Measurements from ENCODE around the gene PDZRN3. TPM values are rescaled to one million over a fixed set of nuclear protein-coding genes. Genes with fewer than 3 reads are reported as not detected.

The PDZRN3 gene
- polyA plus RNA-seq, 2 of the 4 experiments (the other 2 are of a cell fraction): not detected

DNA sequence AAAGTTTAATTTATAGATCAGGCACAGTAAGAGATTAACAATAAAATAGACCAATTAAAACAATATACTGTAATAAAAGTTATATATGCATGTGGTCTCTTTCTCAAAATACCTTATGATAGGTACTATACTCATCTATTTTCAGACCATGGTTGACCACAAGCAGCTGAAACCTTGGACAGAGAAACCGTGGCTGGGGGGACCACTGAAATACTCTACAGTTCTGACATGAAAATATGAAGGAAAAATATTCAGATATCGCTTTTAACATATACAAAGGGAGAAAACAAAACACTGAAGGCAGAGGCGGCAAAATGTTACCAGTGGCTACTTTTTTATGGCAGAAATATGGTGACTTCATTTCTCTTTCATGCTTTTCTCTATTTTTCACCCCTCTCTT lies 114.0 kb downstream of the PDZRN3 start:
- no peak for ATAC-seq
- WGBS (ENCODE audit: missing lambda C conversion rate): 40% methylated on average over 3 of the region's 3 CpGs
- ChIA-PET CTCF (interaction anchor here (0.9 to 1.3 kb wide), 2 partner anchors 8 to 10 kb away, joined by 3 to 4 read pairs; no protein-coding TSS in a partner anchor), POLR2A (no interaction called here)
- no peak for DNase-seq (ENCODE audit: low read depth in 1 of 2, low spot score in 1 of 2)
- Histone ChIP-seq H3K27ac (no peak overlapping the region), H3K9me3 (no peaks in the 10 kb centered on the region), H3K4me3 (no peak overlapping the region), H3K4me1 (0 out of 3 replicates have a peak, but pooled peaks cover 3% of the 10 kb centered on the region), H3K4me2 (no peak overlapping the region)
- TF ChIP-seq, protein P1, sequence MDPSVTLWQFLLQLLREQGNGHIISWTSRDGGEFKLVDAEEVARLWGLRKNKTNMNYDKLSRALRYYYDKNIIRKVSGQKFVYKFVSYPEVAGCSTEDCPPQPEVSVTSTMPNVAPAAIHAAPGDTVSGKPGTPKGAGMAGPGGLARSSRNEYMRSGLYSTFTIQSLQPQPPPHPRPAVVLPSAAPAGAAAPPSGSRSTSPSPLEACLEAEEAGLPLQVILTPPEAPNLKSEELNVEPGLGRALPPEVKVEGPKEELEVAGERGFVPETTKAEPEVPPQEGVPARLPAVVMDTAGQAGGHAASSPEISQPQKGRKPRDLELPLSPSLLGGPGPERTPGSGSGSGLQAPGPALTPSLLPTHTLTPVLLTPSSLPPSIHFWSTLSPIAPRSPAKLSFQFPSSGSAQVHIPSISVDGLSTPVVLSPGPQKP (IDR thresholded peaks at IDR 0.05; ENCODE audit: low read depth, low read length): no peak
- no peak for TF ChIP-seq ZC3H11A (IDR thresholded peaks at IDR 0.05)
- TF ChIP-seq RFX5 (IDR thresholded peaks at IDR 0.05): no peak
- TF ChIP-seq, protein P2, sequence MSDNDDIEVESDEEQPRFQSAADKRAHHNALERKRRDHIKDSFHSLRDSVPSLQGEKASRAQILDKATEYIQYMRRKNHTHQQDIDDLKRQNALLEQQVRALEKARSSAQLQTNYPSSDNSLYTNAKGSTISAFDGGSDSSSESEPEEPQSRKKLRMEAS (IDR thresholded peaks at IDR 0.05): no peak
- no peak for TF ChIP-seq HOXB5 (CRISPR knock-in tag; IDR thresholded peaks at IDR 0.05)
- no peak for TF ChIP-seq EP300 (IDR thresholded peaks at IDR 0.05)
- no peak for FAIRE-seq

DNA sequence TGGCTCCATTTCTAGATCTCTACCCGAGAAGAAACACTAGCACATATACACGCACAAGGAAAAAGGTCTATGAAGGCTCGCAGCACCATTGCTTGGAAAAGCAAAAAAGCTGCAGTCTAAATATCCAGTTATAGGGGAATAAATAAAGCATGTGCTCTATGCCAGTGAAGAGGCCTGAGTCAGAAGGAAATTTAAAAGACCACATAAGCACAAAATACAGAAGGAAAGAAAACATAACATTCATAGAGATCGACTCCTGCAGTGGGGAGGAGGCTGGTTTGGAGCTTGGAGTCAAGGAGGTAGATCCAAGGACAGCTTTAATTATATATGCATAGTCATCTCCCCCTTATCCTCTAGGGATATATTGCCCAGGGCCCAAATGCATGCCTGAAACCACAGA lies 114.4 kb downstream of the PDZRN3 start:
- WGBS (ENCODE audit: missing lambda C conversion rate): 32% methylated on average over 4 of the region's 4 CpGs
- ATAC-seq (no peak), DNase-seq (ENCODE audit: low read depth in 1 of 2, low spot score in 1 of 2) (no peak), FAIRE-seq (no peak)
- Histone ChIP-seq H3K4me2 (no peak overlapping the region), H3K4me3 (no peak overlapping the region), H3K9me3 (no peaks in the 10 kb centered on the region), H3K4me1 (0 out of 3 replicates have a peak, but pooled peaks cover 3% of the 10 kb centered on the region), H3K27ac (no peak overlapping the region)
- ChIA-PET CTCF (interaction anchor here (1.3 kb wide), 1 partner anchor 10 kb away, joined by 4 read pairs; no protein-coding TSS in a partner anchor), POLR2A (no interaction called here)
- TF ChIP-seq MYC (IDR thresholded peaks at IDR 0.05; ENCODE audit: borderline replicate concordance, low read length) (no peak), RNF2 (IDR thresholded peaks at IDR 0.05; ENCODE audit: borderline replicate concordance, low read depth) (no peak), TP53 (CRISPR knock-in tag; IDR thresholded peaks at IDR 0.05) (no peak), ZC3H11A (IDR thresholded peaks at IDR 0.05) (no peak)
- TF ChIP-seq, protein P3, sequence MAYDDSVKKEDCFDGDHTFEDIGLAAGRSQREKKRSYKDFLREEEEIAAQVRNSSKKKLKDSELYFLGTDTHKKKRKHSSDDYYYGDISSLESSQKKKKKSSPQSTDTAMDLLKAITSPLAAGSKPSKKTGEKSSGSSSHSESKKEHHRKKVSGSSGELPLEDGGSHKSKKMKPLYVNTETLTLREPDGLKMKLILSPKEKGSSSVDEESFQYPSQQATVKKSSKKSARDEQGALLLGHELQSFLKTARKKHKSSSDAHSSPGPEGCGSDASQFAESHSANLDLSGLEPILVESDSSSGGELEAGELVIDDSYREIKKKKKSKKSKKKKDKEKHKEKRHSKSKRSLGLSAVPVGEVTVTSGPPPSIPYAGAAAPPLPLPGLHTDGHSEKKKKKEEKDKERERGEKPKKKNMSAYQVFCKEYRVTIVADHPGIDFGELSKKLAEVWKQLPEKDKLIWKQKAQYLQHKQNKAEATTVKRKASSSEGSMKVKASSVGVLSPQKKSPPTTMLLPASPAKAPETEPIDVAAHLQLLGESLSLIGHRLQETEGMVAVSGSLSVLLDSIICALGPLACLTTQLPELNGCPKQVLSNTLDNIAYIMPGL (CRISPR knock-in tag; IDR thresholded peaks at IDR 0.05; ENCODE audit: borderline replicate concordance): no peak

DNA sequence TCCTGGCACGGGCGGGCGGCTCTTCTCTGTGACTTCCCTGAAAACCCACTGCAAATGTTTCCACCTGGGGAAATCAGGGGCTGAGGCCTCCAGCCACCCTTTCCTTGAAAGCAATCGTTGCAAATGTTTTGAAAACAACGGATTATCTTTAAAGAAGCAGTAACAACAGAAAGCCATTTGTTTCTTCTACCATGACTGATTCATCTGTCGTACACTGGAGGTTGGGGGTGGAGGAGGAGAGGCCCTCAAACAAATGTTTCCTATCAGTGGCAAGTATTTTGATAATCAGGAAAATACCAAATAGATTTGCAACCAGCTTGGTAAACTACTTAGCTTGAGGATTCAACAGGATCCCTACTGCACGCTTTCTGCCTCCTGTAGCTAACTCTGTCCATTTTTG lies 114.9 kb downstream of the PDZRN3 start:
- H3K4me3 ChIP-seq: no peak overlapping the region
- ChIA-PET CTCF (interaction anchor here (1.3 kb wide), 1 partner anchor 9 kb away, joined by 4 read pairs; no protein-coding TSS in a partner anchor), POLR2A (no interaction called here)
- FAIRE-seq (no peak), DNase-seq (ENCODE audit: low read depth in 1 of 2, low spot score in 1 of 2) (no peak), ATAC-seq (no peak)
- no peak overlapping the region for H3K27ac ChIP-seq
- H3K4me2 ChIP-seq: no peak overlapping the region
- TF ChIP-seq ZNF302 (CRISPR knock-in tag; IDR thresholded peaks at IDR 0.05) (no peak), MAZ (IDR thresholded peaks at IDR 0.05; ENCODE audit: borderline replicate concordance, low read depth, low read length) (no peak), SREBF2 (IDR thresholded peaks at IDR 0.05) (no peak), POLR2A (IDR thresholded peaks at IDR 0.05; ENCODE audit: low read length) (no peak), JUN (IDR thresholded peaks at IDR 0.05) (no peak), HOXB5 (CRISPR knock-in tag; IDR thresholded peaks at IDR 0.05) (no peak), GATA3 (IDR thresholded peaks at IDR 0.05; ENCODE audit: borderline replicate concordance) (no peak), CHD2 (IDR thresholded peaks at IDR 0.05; ENCODE audit: low read length, partially characterized antibody) (no peak), HOXB13 (CRISPR knock-in tag; IDR thresholded peaks at IDR 0.05; ENCODE audit: low read depth) (no peak), ZSCAN20 (CRISPR knock-in tag; IDR thresholded peaks at IDR 0.05) (no peak), RNF2 (IDR thresholded peaks at IDR 0.05; ENCODE audit: borderline replicate concordance, low read depth) (no peak), RARB (CRISPR knock-in tag; IDR thresholded peaks at IDR 0.05) (no peak)
- TF ChIP-seq, protein P4, sequence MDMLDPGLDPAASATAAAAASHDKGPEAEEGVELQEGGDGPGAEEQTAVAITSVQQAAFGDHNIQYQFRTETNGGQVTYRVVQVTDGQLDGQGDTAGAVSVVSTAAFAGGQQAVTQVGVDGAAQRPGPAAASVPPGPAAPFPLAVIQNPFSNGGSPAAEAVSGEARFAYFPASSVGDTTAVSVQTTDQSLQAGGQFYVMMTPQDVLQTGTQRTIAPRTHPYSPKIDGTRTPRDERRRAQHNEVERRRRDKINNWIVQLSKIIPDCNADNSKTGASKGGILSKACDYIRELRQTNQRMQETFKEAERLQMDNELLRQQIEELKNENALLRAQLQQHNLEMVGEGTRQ (IDR thresholded peaks at IDR 0.05): no peak
- H3K9me3 ChIP-seq: no peaks in the 10 kb centered on the region
- H3K4me1 ChIP-seq: 0 out of 3 replicates have a peak, but pooled peaks cover 3% of the 10 kb centered on the region
- WGBS (ENCODE audit: missing lambda C conversion rate): 36% methylated on average over 7 of the region's 7 CpGs
